HepG2 (cell line): Measurements from ENCODE around the gene KCNH6. TPM values are rescaled to one million over a fixed set of nuclear protein-coding genes. Genes with fewer than 3 reads are reported as not detected.

Experiments
- ARHGAP35 ChIP-seq: sonication (generic); formaldehyde crosslinking; IDR thresholded peaks from 2 replicates; pipeline ENCODE4 v1.9.0; 2022; ENCODE audit warnings: mild to moderate bottlenecking, inconsistent platforms, moderate library complexity, missing genetic modification reagents, borderline replicate concordance
- FOXJ3 ChIP-seq: sonication (generic); formaldehyde crosslinking; IDR thresholded peaks from 2 replicates; pipeline ENCODE4 v1.4.0; 2020; ENCODE audit warnings: missing genetic modification reagents, mild to moderate bottlenecking, borderline replicate concordance
- FOXK2 ChIP-seq: fragments of 450-650 bp; IDR thresholded peaks from 2 replicates; pipeline ENCODE4 v1.6.1; 2016
- GZF1 ChIP-seq: sonication (generic); formaldehyde crosslinking; IDR thresholded peaks from 2 replicates; pipeline ENCODE4 v1.5.1; 2020; ENCODE audit warnings: mild to moderate bottlenecking, missing genetic modification reagents
- HMG20B ChIP-seq: conservative IDR thresholded peaks from 2 replicates; pipeline ENCODE4 v1.6.1; 2016; ENCODE audit warnings: missing genetic modification reagents, missing compliant biosample characterization
- HMGXB4 ChIP-seq, 2 experiments: sonication (generic) in 1 of 2; formaldehyde crosslinking in 1 of 2; IDR thresholded peaks; 2 replicates each; pipeline versions ENCODE4 v1.4.0 to v1.6.1; 2018 to 2020; ENCODE audit warnings: missing genetic modification reagents in 2 of 2, borderline replicate concordance in 1 of 2, low read depth in 1 of 2, mild to moderate bottlenecking in 1 of 2, missing biosample characterization in 1 of 2
- MED13 ChIP-seq: sonication (generic); formaldehyde crosslinking; IDR thresholded peaks from 2 replicates; pipeline ENCODE4 v1.5.0; 2020; ENCODE audit warnings: missing genetic modification reagents
- MIER3 ChIP-seq: IDR thresholded peaks from 2 replicates; pipeline ENCODE4 v1.6.1; 2016; ENCODE audit warnings: missing compliant biosample characterization, borderline replicate concordance
- NRL ChIP-seq: sonication (generic); formaldehyde crosslinking; IDR thresholded peaks from 2 replicates; pipeline ENCODE4 v1.5.0; 2020; ENCODE audit warnings: missing genetic modification reagents, mild to moderate bottlenecking, moderate library complexity, borderline replicate concordance
- SALL1 ChIP-seq: sonication (generic); formaldehyde crosslinking; IDR thresholded peaks from 2 replicates; pipeline ENCODE4 v1.8.0; 2022; ENCODE audit warnings: mild to moderate bottlenecking, missing genetic modification reagents
- SOX6 ChIP-seq, 2 experiments: fragments of 450-650 bp in 1 of 2; sonication (generic) in 1 of 2; formaldehyde crosslinking in 1 of 2; IDR thresholded peaks; 2 replicates each; pipeline versions ENCODE4 v1.4.0 to v1.6.1; 2017 to 2020; ENCODE audit warnings: antibody characterized with exemption in 1 of 2, mild to moderate bottlenecking in 1 of 2, missing genetic modification reagents in 1 of 2
- TOPORS ChIP-seq: sonication (generic); formaldehyde crosslinking; IDR thresholded peaks from 2 replicates; pipeline ENCODE4 v1.8.0; 2023; ENCODE audit warnings: mild to moderate bottlenecking, missing genetic modification reagents
- ZNF260 ChIP-seq: sonication (generic); formaldehyde crosslinking; IDR thresholded peaks from 2 replicates; pipeline ENCODE4 v1.4.0; 2020; ENCODE audit warnings: missing genetic modification reagents, low read depth, mild to moderate bottlenecking, borderline replicate concordance
- ZNF780A ChIP-seq: sonication (generic); formaldehyde crosslinking; IDR thresholded peaks from 2 replicates; pipeline ENCODE4 v1.8.0; 2022; ENCODE audit warnings: mild to moderate bottlenecking, missing genetic modification reagents, moderate library complexity
- ZNF790 ChIP-seq: sonication (generic); formaldehyde crosslinking; IDR thresholded peaks from 2 replicates; pipeline ENCODE4 v1.8.0; 2022; ENCODE audit warnings: missing genetic modification reagents, mild to moderate bottlenecking, borderline replicate concordance
- ZSCAN5A ChIP-seq: sonication (generic); formaldehyde crosslinking; IDR thresholded peaks from 2 replicates; pipeline ENCODE4 v1.8.0; 2022; ENCODE audit warnings: mild to moderate bottlenecking, missing genetic modification reagents, borderline replicate concordance
- polyA plus RNA-seq, 8 experiments: library from polyadenylated mRNA; depleted of rRNA in 3 of 8; stranded (reverse) in 7 of 8; unstranded in 1 of 8; fragments of >200 nt; fragmentation: Illumina TruSeq in 4 of 8; extraction: Trizol in 4 of 8; gene quantifications; 2 replicates each; pipeline versions ENCODE4 v1.2.1 to v1.2.3, GENCODE V29; 2011 to 2016; ENCODE audit warnings: low read depth in 4 of 8, missing spikeins in 1 of 8, mixed read lengths in 1 of 8; ENCODE audit not compliant: insufficient read depth in 1 of 8
- total RNA-seq, 5 experiments: library from RNA; depleted of rRNA; stranded (reverse); fragments of >200 nt; fragmentation: Illumina TruSeq; extraction: Trizol; gene quantifications; 2 replicates each; pipeline ENCODE4 v1.2.3, GENCODE V29; 2016; ENCODE audit warnings: low read depth in 1 of 5
- TF ChIP-seq, protein P1 (sequence below): sonication (generic); formaldehyde crosslinking; IDR thresholded peaks from 2 replicates; pipeline ENCODE4 v1.5.0; 2020; ENCODE audit warnings: mild to moderate bottlenecking, missing genetic modification reagents, borderline replicate concordance
- TF ChIP-seq, protein P2 (sequence below): sonication (generic); formaldehyde crosslinking; IDR thresholded peaks from 2 replicates; pipeline ENCODE4 v1.4.0; 2020; ENCODE audit warnings: missing genetic modification reagents

KCNH6 gene
- total and polyA plus RNA-seq, 2 of the 13 experiments (the other 11 are each of a cell fraction or from before 2014, with no cell fraction given) = 0.05 to 0.18 TPM

DNA sequence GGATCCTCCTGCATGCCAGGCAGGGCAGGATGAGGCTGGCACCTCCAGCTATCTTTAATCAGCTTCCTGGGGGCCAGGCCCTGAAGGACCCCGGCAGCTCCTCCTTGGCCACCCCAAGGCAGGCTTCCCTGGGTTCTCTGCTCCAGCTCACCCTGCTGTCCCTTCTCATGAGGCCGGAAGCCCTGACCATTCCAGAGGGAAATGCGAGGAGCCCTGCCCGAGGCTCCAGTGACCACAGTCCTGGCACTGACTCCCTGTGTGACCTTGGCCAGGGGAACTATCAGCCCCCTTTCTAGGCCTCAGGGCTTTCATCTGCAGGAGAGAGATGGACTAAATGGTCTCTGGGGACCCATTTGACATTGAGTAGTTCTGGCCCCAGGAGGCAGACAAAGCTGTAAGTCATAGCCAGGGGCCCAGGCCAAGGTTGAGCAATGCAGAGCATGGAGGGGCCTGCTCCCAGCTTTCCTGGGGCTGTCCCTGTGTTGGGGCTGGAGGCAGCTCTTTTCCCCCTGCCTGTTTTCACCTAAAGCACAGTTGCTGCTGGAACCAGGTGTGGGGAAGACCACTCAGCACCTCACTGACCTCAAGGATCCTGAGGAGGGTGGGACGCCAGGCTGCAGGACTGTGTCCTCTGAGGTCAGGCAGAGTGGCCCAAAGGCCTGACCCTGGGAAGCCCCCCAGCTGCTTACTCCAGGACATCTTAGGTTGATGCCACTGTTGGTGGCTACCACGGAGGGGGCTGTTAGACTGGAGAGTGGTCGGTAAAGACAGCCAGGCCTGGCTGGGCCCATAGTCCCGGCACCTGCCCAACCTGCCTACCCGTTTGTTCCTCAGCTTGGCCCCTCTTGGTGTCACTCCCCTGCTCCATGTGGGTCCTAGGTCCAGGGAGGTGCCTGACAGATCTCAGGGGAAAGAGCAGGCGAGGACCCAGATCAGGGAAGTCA lies 8.1 kb downstream of the KCNH6 start (continued):
- TF ChIP-seq ZNF790 (no peak), FOXJ3 (CRISPR knock-in tag) (peak; percentile 86), SOX6 (IDR thresholded peaks at IDR 0.05) (no peak), SOX6 (CRISPR knock-in tag; IDR thresholded peaks at IDR 0.05) (peak; percentile 95), MED13 (CRISPR knock-in tag) (no peak), NRL (CRISPR knock-in tag) (no peak; the same call in 1 of the 2 replicates), GZF1 (CRISPR knock-in tag) (peak; percentile 84; the same call in 1 of the 2 replicates), MIER3 (CRISPR knock-in tag) (peak; percentile 88; the same call in 1 of the 2 replicates), TOPORS (CRISPR knock-in tag) (no peak; the same call in 1 of the 2 replicates), HMGXB4 (CRISPR knock-in tag; IDR thresholded peaks at IDR 0.05; ENCODE audit: borderline replicate concordance in 1 of 2, low read depth in 1 of 2) (peak; percentile 34 to 80; a peak in 2 of 4 replicates), FOXK2 (no peak), HMG20B (CRISPR knock-in tag) (peak; percentile 73), ZSCAN5A (CRISPR knock-in tag) (peak; percentile 83; the same call in 1 of the 2 replicates), ZNF260 (no peak), SALL1 (CRISPR knock-in tag) (peak; percentile 96), ARHGAP35 (CRISPR knock-in tag) (peak; percentile 66; the same call in 1 of the 2 replicates), ZNF780A (no peak)
- TF ChIP-seq, protein P1, sequence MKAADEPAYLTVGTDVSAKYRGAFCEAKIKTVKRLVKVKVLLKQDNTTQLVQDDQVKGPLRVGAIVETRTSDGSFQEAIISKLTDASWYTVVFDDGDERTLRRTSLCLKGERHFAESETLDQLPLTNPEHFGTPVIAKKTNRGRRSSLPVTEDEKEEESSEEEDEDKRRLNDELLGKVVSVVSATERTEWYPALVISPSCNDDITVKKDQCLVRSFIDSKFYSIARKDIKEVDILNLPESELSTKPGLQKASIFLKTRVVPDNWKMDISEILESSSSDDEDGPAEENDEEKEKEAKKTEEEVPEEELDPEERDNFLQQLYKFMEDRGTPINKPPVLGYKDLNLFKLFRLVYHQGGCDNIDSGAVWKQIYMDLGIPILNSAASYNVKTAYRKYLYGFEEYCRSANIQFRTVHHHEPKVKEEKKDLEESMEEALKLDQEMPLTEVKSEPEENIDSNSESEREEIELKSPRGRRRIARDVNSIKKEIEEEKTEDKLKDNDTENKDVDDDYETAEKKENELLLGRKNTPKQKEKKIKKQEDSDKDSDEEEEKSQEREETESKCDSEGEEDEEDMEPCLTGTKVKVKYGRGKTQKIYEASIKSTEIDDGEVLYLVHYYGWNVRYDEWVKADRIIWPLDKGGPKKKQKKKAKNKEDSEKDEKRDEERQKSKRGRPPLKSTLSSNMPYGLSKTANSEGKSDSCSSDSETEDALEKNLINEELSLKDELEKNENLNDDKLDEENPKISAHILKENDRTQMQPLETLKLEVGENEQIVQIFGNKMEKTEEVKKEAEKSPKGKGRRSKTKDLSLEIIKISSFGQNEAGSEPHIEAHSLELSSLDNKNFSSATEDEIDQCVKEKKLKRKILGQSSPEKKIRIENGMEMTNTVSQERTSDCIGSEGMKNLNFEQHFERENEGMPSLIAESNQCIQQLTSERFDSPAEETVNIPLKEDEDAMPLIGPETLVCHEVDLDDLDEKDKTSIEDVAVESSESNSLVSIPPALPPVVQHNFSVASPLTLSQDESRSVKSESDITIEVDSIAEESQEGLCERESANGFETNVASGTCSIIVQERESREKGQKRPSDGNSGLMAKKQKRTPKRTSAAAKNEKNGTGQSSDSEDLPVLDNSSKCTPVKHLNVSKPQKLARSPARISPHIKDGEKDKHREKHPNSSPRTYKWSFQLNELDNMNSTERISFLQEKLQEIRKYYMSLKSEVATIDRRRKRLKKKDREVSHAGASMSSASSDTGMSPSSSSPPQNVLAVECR = peak; percentile 76; the same call in 1 of the 2 replicates
- TF ChIP-seq, protein P2, sequence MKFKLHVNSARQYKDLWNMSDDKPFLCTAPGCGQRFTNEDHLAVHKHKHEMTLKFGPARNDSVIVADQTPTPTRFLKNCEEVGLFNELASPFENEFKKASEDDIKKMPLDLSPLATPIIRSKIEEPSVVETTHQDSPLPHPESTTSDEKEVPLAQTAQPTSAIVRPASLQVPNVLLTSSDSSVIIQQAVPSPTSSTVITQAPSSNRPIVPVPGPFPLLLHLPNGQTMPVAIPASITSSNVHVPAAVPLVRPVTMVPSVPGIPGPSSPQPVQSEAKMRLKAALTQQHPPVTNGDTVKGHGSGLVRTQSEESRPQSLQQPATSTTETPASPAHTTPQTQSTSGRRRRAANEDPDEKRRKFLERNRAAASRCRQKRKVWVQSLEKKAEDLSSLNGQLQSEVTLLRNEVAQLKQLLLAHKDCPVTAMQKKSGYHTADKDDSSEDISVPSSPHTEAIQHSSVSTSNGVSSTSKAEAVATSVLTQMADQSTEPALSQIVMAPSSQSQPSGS (CRISPR knock-in tag) = peak; percentile 86
